Renal cortex interstitium (tissue), 11 donors: ENCODE results near the gene GABBR2. TPM values are rescaled to one million over a fixed set of nuclear protein-coding genes. Genes with fewer than 3 reads are reported as not detected.

ENCODE experiments used
- DNase-seq, 11 donors: peaks; one replicate each; pipeline ENCODE4 v3.0.0-alpha.2; 2013; ENCODE audit warnings: low read depth in 9 of 11, low spot score in 4 of 11; ENCODE audit errors: extremely low read depth in 1 of 11
- polyA plus RNA-seq, 3 donors: library from polyadenylated mRNA; unstranded; fragments of 120-200 nt; gene quantifications; one replicate each; pipeline ENCODE4 v1.2.1, GENCODE V29; 2013; ENCODE audit not compliant: insufficient read length in 3 of 3

The GABBR2 gene
- polyA plus RNA-seq, 3 donors = 4.5 to 5.2 (median 5.0) TPM

- no peak for DNase-seq
Observed at GRCh38 chr9:98375138-98375726, 333.5 kb downstream of the GABBR2 start.

- DNase-seq = peak in 1 of 11 donors; percentile 41
Observed at GRCh38 chr9:98374385-98375051, 334.2 kb downstream of the GABBR2 start.

GRCh38 chr9:98373609-98374008 lies 335.1 kb downstream of the GABBR2 start:
- no peak for DNase-seq

GRCh38 chr9:98372077-98372836 lies 336.5 kb downstream of the GABBR2 start:
- no peak for DNase-seq

GRCh38 chr9:98370976-98371315 lies 337.8 kb downstream of the GABBR2 start:
- no peak for DNase-seq

GRCh38 chr9:98370300-98370975 lies 338.3 kb downstream of the GABBR2 start:
- no peak for DNase-seq

- DNase-seq = no peak
Observed at GRCh38 chr9:98369896-98370295, 338.8 kb downstream of the GABBR2 start.

GRCh38 chr9:98369471-98369870 lies 339.3 kb downstream of the GABBR2 start:
- no peak for DNase-seq

GRCh38 chr9:98369066-98369425 lies 339.7 kb downstream of the GABBR2 start:
- DNase-seq = no peak

GRCh38 chr9:98368366-98369065 lies 340.2 kb downstream of the GABBR2 start:
- no peak for DNase-seq

GRCh38 chr9:98367923-98368322 lies 340.8 kb downstream of the GABBR2 start:
- no peak for DNase-seq

GRCh38 chr9:98367371-98367900 lies 341.3 kb downstream of the GABBR2 start:
- DNase-seq = no peak

- no peak for DNase-seq
Observed at GRCh38 chr9:98365781-98366180, 343.0 kb downstream of the GABBR2 start.

GRCh38 chr9:98365227-98365669 lies 343.5 kb downstream of the GABBR2 start:
- no peak for DNase-seq

- no peak for DNase-seq
Observed at GRCh38 chr9:98364086-98364485, 344.6 kb downstream of the GABBR2 start.

GRCh38 chr9:98363644-98364043 lies 345.1 kb downstream of the GABBR2 start:
- DNase-seq = peak in 10 of 11 donors; percentile 38 to 76 (median 58)

- no peak for DNase-seq
Observed at GRCh38 chr9:98362624-98363252, 346.0 kb downstream of the GABBR2 start.

- no peak for DNase-seq
Observed at GRCh38 chr9:98361645-98362044, 347.1 kb downstream of the GABBR2 start.
